ENCODE results near the gene SLC37A4. TPM values are rescaled to one million over a fixed set of nuclear protein-coding genes. Genes with fewer than 3 reads are reported as not detected.

The SLC37A4 gene
- total and polyA plus RNA-seq, 2 of the 13 experiments (the other 11 are each of a cell fraction or from before 2014, with no cell fraction given) = 43.0 to 56.1 TPM

- TF ChIP-seq PRPF4 (IDR thresholded peaks at IDR 0.05; ENCODE audit: low read depth, low read length, poor library complexity, severe bottlenecking) (no peak), NCOR1 (IDR thresholded peaks at IDR 0.05; ENCODE audit: borderline replicate concordance, low read length) (no peak), UBTF (CRISPR knock-in tag; IDR thresholded peaks at IDR 0.05) (no peak), PAXIP1 (CRISPR knock-in tag; conservative IDR thresholded peaks at IDR 0.05) (peak; percentile 56; the same call in 1 of the 2 replicates), HNF1A (IDR thresholded peaks at IDR 0.05; ENCODE audit: low read depth) (no peak), HNF1A (CRISPR knock-in tag; IDR thresholded peaks at IDR 0.05; ENCODE audit: borderline replicate concordance) (peak; percentile 56; the same call in 1 of the 2 replicates), ZSCAN21 (CRISPR knock-in tag; IDR thresholded peaks at IDR 0.05; ENCODE audit: borderline replicate concordance) (no peak), ZNF574 (CRISPR knock-in tag; IDR thresholded peaks at IDR 0.05) (0 out of 2 replicates have a peak, but pooled peaks have one; percentile 14), ZNF496 (CRISPR knock-in tag; IDR thresholded peaks at IDR 0.05; ENCODE audit: insufficient replicate concordance) (no peak), IKZF1 (IDR thresholded peaks at IDR 0.05) (no peak)
Measured at GRCh38 chr11:119025978-119026766, 4.5 kb downstream of the SLC37A4 start (continued).

All from HepG2 (cell line).